ENCODE measurements around the gene ZNF765. TPM values are rescaled to one million over a fixed set of nuclear protein-coding genes. Genes with fewer than 3 reads are reported as not detected.

The ZNF765 gene
- total RNA-seq, 1 experiment from 2014 or later, result 23.6 TPM

- TF ChIP-seq, protein P1, sequence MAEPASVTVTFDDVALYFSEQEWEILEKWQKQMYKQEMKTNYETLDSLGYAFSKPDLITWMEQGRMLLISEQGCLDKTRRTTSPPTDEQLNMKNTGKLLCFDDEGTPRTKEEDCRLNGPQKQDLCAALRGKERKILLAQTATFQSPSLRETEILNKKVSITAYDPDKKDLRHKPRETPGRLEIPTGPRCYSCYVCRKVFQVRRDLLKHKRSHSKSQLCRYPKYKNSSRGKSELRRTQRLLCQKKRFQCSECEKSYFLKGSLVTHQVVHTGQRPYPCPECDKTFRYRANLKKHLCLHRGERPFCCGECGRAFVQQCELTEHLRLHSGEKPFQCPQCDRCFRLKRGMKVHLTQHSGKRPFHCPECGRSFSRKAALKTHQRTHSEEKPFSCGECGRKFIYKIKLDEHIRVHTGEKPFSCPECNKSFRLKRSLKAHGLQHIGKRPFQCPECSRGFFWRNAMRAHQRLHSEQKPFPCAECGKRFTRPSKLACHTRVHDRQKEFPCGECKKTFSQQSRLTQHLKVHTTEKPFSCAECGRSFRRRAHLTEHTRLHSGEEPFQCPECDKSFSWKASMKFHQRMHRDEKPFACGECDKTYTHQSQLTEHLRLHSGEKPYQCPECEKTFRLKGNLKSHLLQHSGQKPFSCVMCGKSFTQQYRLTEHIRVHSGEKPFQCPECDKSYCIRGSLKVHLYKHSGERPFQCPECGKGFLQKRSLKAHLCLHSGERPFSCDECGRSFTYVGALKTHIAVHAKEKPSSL (CRISPR knock-in tag; conservative IDR thresholded peaks at IDR 0.05), result no peak
- TF ChIP-seq CREM (CRISPR knock-in tag; IDR thresholded peaks at IDR 0.05) (no peak), JUN (CRISPR knock-in tag; IDR thresholded peaks at IDR 0.05) (no peak), TEAD1 (CRISPR knock-in tag; IDR thresholded peaks at IDR 0.05) (no peak), ZNF317 (CRISPR knock-in tag; IDR thresholded peaks at IDR 0.05; ENCODE audit: borderline replicate concordance, low read depth) (no peak), ZNF423 (CRISPR knock-in tag; IDR thresholded peaks at IDR 0.05) (no peak)
Measured at GRCh38 chr19:53462861-53463260, 67.9 kb downstream of the ZNF765 start (continued).

- CTCF ChIA-PET, result interaction anchor here (0.5 to 3.2 kb wide), 14 partner anchors 11 to 1109 kb away, joined by 3 to 20 read pairs (median 5); partner anchors contain the start of genes ZNF761 and ZNF765
- Mint-ChIP-seq H3K9me3 (peaks cover 6% of the 10 kb centered on the region), H3K27ac (peak overlapping the region; percentile 86), H3K27me3 (ENCODE audit: low read depth) (peaks cover 8% of the 10 kb centered on the region), H3K4me3 (peak overlapping the region; percentile 68), H3K4me1 (peaks cover 37% of the 10 kb centered on the region), H3K36me3 (peaks cover 6% of the 10 kb centered on the region)
- DNase-seq (ENCODE audit: low spot score) (peak; percentile 95), ATAC-seq (peak; percentile 83)
- TF ChIP-seq, protein P2, sequence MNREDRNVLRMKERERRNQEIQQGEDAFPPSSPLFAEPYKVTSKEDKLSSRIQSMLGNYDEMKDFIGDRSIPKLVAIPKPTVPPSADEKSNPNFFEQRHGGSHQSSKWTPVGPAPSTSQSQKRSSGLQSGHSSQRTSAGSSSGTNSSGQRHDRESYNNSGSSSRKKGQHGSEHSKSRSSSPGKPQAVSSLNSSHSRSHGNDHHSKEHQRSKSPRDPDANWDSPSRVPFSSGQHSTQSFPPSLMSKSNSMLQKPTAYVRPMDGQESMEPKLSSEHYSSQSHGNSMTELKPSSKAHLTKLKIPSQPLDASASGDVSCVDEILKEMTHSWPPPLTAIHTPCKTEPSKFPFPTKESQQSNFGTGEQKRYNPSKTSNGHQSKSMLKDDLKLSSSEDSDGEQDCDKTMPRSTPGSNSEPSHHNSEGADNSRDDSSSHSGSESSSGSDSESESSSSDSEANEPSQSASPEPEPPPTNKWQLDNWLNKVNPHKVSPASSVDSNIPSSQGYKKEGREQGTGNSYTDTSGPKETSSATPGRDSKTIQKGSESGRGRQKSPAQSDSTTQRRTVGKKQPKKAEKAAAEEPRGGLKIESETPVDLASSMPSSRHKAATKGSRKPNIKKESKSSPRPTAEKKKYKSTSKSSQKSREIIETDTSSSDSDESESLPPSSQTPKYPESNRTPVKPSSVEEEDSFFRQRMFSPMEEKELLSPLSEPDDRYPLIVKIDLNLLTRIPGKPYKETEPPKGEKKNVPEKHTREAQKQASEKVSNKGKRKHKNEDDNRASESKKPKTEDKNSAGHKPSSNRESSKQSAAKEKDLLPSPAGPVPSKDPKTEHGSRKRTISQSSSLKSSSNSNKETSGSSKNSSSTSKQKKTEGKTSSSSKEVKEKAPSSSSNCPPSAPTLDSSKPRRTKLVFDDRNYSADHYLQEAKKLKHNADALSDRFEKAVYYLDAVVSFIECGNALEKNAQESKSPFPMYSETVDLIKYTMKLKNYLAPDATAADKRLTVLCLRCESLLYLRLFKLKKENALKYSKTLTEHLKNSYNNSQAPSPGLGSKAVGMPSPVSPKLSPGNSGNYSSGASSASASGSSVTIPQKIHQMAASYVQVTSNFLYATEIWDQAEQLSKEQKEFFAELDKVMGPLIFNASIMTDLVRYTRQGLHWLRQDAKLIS (CRISPR knock-in tag; IDR thresholded peaks at IDR 0.05; ENCODE audit: borderline replicate concordance), result no peak
- TF ChIP-seq NFYB (CRISPR knock-in tag; conservative IDR thresholded peaks at IDR 0.05; ENCODE audit: low read depth), result 0 out of 2 replicates have a peak, but pooled peaks have one; percentile 19
- TF ChIP-seq USF2 (CRISPR knock-in tag; IDR thresholded peaks at IDR 0.05), result no peak
- POLR2A ChIA-PET, result interaction anchor here (0.8 kb wide), 1 partner anchor 58 kb away, joined by 3 read pairs; no protein-coding TSS in a partner anchor
Measured at GRCh38 chr19:53463263-53463662, 68.3 kb downstream of the ZNF765 start.

DNA sequence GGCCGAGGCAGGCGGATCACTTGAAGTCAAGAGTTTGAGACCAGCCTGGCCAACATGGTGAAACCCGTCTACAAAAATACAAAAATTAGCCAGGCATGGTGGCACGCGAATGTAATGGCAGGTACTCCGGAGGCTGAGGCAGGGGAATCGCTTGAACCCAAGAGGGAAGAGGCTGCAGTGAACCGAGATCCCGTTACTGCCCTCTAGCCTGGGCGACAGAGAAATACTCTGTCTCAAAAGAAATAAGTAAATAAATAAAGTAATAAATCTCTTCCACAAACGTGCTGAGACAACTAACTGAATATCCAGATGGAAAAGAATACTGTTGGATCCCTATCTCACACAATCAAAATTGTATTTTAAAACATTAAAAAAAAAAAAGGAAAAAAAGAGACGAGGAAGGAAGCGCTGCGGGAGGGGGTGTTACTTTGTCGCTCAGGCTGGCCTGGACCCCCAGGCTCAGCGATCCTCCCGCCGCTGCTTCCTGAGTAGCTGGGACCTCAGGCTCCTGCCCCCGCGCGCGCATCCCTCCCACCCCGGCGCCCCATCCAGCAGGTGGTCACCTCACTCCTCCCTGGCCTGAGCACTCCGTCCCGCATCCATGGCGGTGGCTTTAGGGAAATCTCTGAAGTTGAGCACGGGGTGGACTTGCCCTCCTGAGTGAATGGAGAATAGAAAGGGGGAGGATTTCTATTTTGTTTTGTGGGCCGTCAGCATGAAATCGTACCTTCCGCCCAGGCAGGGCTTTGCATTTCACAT is 72.0 kb downstream of the ZNF765 start:
- peak; percentile 53 for DNase-seq (ENCODE audit: low spot score)
- Mint-ChIP-seq H3K27ac (peak overlapping the region; percentile 90), H3K4me1 (peaks cover 47% of the 10 kb centered on the region), H3K27me3 (ENCODE audit: low read depth) (peaks cover 8% of the 10 kb centered on the region), H3K9me3 (no peaks in the 10 kb centered on the region), H3K4me3 (peak overlapping the region; percentile 93), H3K36me3 (peaks cover 3% of the 10 kb centered on the region; the same call in 1 of the 2 replicates)
- ChIA-PET POLR2A (no interaction called here), CTCF (interaction anchor here (2.2 to 3.2 kb wide), 2 partner anchors 8 to 42 kb away, joined by 9 to 12 read pairs; no protein-coding TSS in a partner anchor)
- ATAC-seq, result peak; percentile 12
- TF ChIP-seq SMAD4 (CRISPR knock-in tag; IDR thresholded peaks at IDR 0.05), result no peak
- 0 out of 2 replicates have a peak, but pooled peaks have one; percentile 31 for TF ChIP-seq ZNF263 (CRISPR knock-in tag; IDR thresholded peaks at IDR 0.05; ENCODE audit: low read depth)
